AG10803 (cell line): ENCODE measurements around the gene PCSK2.

Experiments
- DNase-seq: peaks from one replicate; pipeline ENCODE4 v3.0.0; 2010; ENCODE audit warnings: low read depth
- H3K4me3 ChIP-seq: 2 replicates; pipeline ENCODE4 v1.5.1; 2011; ENCODE audit warnings: mild to moderate bottlenecking, low read length, control low read depth
- TF ChIP-seq, protein P1 (sequence below): conservative IDR thresholded peaks from 2 replicates; pipeline ENCODE4 v1.5.1; 2011; ENCODE audit warnings: mild to moderate bottlenecking, low read length, control low read depth, inconsistent platforms

The PCSK2 gene

DNA sequence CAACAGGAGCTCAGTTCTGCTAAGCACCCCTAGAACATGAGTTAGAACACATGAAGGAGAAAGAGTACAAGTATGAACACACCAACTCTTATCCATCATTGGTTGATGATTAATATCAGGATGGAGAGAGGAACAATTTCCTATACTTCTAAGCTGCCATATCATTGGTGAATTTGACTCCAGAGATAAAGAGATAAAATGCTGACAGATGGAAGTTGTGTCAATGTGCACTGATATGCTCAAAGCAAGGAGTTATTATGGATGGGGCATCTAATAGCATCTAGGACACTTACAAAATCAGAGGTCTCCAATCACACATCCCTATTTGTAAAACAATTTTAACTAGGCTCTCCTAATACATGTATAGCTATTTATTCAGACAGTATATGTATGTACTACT is 159.0 kb downstream of the PCSK2 start:
- no peak for DNase-seq
- H3K4me3 ChIP-seq = no peak overlapping the region
- TF ChIP-seq, protein P1, sequence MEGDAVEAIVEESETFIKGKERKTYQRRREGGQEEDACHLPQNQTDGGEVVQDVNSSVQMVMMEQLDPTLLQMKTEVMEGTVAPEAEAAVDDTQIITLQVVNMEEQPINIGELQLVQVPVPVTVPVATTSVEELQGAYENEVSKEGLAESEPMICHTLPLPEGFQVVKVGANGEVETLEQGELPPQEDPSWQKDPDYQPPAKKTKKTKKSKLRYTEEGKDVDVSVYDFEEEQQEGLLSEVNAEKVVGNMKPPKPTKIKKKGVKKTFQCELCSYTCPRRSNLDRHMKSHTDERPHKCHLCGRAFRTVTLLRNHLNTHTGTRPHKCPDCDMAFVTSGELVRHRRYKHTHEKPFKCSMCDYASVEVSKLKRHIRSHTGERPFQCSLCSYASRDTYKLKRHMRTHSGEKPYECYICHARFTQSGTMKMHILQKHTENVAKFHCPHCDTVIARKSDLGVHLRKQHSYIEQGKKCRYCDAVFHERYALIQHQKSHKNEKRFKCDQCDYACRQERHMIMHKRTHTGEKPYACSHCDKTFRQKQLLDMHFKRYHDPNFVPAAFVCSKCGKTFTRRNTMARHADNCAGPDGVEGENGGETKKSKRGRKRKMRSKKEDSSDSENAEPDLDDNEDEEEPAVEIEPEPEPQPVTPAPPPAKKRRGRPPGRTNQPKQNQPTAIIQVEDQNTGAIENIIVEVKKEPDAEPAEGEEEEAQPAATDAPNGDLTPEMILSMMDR = no peak

- TF ChIP-seq, protein P1 = no peak
- no peak overlapping the region for H3K4me3 ChIP-seq
- DNase-seq = no peak
Measured at GRCh38 chr20:17390655-17391054, 163.8 kb downstream of the PCSK2 start.

DNA sequence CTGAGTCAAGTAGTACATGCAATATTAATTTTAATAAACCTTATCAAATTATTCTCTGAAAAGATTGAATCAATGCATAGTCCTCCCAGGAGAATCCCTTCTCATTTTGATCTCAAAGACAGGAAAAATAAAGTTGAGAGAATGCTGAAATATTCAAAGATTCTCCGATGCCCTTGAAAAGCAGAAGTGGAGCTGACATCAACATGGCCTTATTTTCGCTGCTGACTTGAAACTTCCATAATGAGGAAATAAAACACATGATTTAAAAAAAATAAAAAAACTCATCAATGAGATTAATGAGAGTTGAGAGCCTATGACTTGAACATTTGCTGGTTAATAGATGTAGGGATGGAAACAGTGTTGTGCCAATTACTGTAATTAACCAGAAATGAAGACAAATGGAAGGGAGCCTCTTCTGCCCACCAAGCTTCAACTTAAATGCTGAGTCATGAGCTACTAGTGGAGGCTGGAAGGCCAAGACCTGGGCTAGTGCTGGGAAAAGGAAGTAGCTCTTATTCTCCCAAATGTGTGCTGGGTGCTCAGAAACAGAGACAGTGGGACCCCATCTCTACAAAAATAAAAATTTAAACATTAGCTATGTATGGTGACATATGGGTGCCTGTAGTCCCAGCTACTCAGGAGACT is 164.4 kb downstream of the PCSK2 start:
- TF ChIP-seq, protein P1 = no peak
- H3K4me3 ChIP-seq = no peak overlapping the region
- DNase-seq = no peak

GRCh38 chr20:17394411-17394810 is 167.6 kb downstream of the PCSK2 start:
- H3K4me3 ChIP-seq = no peak overlapping the region
- TF ChIP-seq, protein P1 = no peak
- DNase-seq = no peak

- no peak overlapping the region for H3K4me3 ChIP-seq
- TF ChIP-seq, protein P1 = no peak
- no peak for DNase-seq
Measured at GRCh38 chr20:17395729-17396128, 168.9 kb downstream of the PCSK2 start.

GRCh38 chr20:17399303-17399985 is 172.6 kb downstream of the PCSK2 start:
- TF ChIP-seq, protein P1 = no peak
- H3K4me3 ChIP-seq = no peak overlapping the region
- DNase-seq = no peak

DNA sequence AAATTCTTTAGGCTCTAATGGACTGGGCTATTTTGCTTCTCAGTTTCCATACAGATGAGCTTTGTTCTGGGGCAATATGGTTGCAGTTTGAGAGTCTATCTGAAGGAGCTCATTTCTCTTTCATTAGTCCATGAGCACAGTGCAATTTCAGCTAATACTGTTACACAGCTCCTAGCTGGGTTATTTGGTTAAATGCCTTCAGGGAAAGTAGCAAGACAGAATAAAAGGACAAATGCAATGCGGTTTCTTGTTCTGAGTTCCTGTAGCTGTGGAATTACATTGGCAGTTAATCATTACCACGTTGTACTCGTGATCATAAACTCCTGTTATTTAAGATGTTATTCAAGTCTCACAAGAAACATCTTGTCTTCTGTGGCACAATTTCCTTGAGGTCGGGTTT is 176.6 kb downstream of the PCSK2 start:
- DNase-seq = no peak

More for the DNA sequence above, 176.6 kb downstream of the PCSK2 start:
- no peak overlapping the region for H3K4me3 ChIP-seq
- TF ChIP-seq, protein P1 = no peak
